ENCODE results near the gene HIF3A. TPM values are rescaled to one million over a fixed set of nuclear protein-coding genes. Genes with fewer than 3 reads are reported as not detected.

The HIF3A gene
- total RNA-seq, 1 experiment from 2014 or later = not detected

DNA sequence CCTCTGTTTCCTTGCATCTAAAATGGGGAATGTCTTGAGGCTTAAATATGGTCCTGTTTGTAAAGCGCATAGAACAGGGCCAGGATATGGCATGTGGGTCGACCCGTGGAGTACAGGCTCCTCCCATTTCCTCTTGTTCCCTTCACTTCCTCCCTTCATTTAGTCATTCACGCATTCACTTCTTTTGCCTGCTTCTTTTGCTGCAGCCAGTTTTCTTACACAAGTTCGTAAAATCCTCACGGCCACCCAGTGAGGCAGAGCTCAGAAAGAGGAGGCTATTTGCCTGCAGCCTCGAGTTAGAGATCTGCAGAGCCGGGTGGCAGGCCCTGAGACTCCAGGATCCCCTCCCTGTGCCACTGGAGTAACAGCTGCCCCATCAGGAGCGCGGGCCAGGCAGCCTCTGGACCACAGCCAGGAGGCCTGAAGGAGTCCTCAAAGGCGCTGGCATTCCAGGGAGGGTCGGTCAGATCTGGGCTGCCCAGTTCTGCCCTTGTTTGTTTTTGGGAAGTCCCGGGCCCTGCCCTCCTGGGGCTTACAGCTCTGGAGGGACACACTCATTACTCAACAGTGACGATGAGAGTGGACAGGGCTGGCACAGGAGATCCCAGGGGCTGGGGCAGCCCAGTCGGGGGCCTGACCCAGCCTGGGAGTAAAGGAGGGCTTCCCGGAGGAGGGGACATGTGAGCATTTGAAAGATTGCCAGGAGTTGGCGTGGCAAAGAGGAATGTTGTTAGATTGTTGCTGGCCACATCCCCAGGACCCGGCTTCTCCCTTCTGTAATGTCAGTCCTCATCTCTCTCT lies 54.6 kb downstream of the HIF3A start:
- peak; percentile 21 for DNase-seq
- Histone ChIP-seq H3K9ac (ENCODE audit: low read length) (no peak overlapping the region), H3K4me1 (ENCODE audit: insufficient read depth, low read length) (peaks cover 9% of the 10 kb centered on the region; the same call in 1 of the 2 replicates), H4K20me1 (ENCODE audit: low read length) (no peaks in the 10 kb centered on the region), H3F3A (ENCODE audit: low read length, unreplicated experiment) (no peaks in the 10 kb centered on the region), H3K27ac (ENCODE audit: low read length) (no peak overlapping the region), H3K4me2 (ENCODE audit: low read length) (0 out of 2 replicates have a peak overlapping the region, but pooled peaks have one; percentile 22), H3K27me3 (ENCODE audit: low read length) (no peaks in the 10 kb centered on the region), H2AFZ (ENCODE audit: low read length) (no peak overlapping the region), H3K9me3 (ENCODE audit: low read length) (no peaks in the 10 kb centered on the region), H3K79me2 (ENCODE audit: low read length) (peaks cover 60% of the 10 kb centered on the region), H3K4me3 (ENCODE audit: low read length) (no peak overlapping the region), H3K36me3 (ENCODE audit: low read depth, low read length) (peaks cover 13% of the 10 kb centered on the region), H3K9me2 (replicated peaks; ENCODE audit: low read length) (no peaks in the 10 kb centered on the region)
- no peak for ATAC-seq
- POLR2A ChIA-PET (ENCODE audit: unreplicated experiment) = no interaction called here
- TF ChIP-seq, protein P1, sequence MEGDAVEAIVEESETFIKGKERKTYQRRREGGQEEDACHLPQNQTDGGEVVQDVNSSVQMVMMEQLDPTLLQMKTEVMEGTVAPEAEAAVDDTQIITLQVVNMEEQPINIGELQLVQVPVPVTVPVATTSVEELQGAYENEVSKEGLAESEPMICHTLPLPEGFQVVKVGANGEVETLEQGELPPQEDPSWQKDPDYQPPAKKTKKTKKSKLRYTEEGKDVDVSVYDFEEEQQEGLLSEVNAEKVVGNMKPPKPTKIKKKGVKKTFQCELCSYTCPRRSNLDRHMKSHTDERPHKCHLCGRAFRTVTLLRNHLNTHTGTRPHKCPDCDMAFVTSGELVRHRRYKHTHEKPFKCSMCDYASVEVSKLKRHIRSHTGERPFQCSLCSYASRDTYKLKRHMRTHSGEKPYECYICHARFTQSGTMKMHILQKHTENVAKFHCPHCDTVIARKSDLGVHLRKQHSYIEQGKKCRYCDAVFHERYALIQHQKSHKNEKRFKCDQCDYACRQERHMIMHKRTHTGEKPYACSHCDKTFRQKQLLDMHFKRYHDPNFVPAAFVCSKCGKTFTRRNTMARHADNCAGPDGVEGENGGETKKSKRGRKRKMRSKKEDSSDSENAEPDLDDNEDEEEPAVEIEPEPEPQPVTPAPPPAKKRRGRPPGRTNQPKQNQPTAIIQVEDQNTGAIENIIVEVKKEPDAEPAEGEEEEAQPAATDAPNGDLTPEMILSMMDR (conservative IDR thresholded peaks at IDR 0.05; ENCODE audit: low read depth, low read length) = no peak
- no peak for TF ChIP-seq EZH2phosphoT487 (IDR thresholded peaks at IDR 0.05; ENCODE audit: borderline replicate concordance, low read length)
- no peak for TF ChIP-seq EZH2 (IDR thresholded peaks at IDR 0.05; ENCODE audit: low read length, unreplicated experiment)
- CTCF ChIA-PET = no interaction called here
- BruUV-seq (replicated peaks) = no TSS peak
- intact Hi-C loops (cut with micrococcal nuclease) = no loop called here

DNA sequence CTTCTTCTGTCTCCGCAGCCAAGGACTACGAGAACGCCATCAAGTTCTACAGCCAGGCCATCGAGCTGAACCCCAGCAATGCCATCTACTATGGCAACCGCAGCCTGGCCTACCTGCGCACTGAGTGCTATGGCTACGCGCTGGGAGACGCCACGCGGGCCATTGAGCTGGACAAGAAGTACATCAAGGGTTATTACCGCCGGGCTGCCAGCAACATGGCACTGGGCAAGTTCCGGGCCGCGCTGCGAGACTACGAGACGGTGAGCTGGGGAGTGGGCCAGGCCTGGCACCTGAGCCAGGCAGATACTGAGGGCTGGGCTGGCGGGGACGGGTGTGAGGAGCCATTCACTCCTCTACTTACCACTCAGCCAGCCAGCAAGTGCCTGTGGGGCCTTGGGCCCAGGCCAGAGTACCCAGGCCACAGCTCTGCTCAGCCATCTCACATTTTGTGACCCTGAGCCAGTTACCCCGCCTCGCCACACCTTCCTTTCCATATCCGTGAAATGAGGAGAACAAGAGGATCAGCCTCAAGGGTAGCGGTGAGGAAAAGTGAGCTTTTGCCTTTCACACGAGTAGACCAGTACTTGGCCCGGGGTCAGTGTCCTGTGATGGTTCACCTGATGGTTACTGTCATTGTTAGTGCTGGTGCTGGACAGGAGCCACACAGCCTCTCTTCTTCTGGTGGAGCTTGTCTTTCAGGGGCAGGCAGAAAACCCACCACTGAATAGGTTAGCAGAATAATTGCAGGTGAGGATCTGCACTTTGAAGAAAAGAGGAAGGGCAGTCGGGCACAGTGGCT lies 57.1 kb downstream of the HIF3A start:
- intact Hi-C loops (cut with micrococcal nuclease) = no loop called here
- Histone ChIP-seq H3K27me3 (ENCODE audit: low read length) (no peaks in the 10 kb centered on the region), H2AFZ (ENCODE audit: low read length) (no peak overlapping the region), H3K27ac (ENCODE audit: low read length) (no peak overlapping the region), H3K4me3 (ENCODE audit: low read length) (no peak overlapping the region), H3K9me3 (ENCODE audit: low read length) (no peaks in the 10 kb centered on the region), H3K4me2 (ENCODE audit: low read length) (no peak overlapping the region), H3K4me1 (ENCODE audit: insufficient read depth, low read length) (peaks cover 8% of the 10 kb centered on the region; the same call in 1 of the 2 replicates), H3K79me2 (ENCODE audit: low read length) (peaks cover 50% of the 10 kb centered on the region), H3K9me2 (replicated peaks; ENCODE audit: low read length) (no peaks in the 10 kb centered on the region), H4K20me1 (ENCODE audit: low read length) (no peaks in the 10 kb centered on the region), H3K9ac (ENCODE audit: low read length) (no peak overlapping the region), H3F3A (ENCODE audit: low read length, unreplicated experiment) (no peaks in the 10 kb centered on the region), H3K36me3 (ENCODE audit: low read depth, low read length) (peaks cover 11% of the 10 kb centered on the region)
- no peak for DNase-seq
- TF ChIP-seq EZH2phosphoT487 (IDR thresholded peaks at IDR 0.05; ENCODE audit: borderline replicate concordance, low read length) = no peak
- TF ChIP-seq EZH2 (IDR thresholded peaks at IDR 0.05; ENCODE audit: low read length, unreplicated experiment) = no peak
- TF ChIP-seq, protein P1 (conservative IDR thresholded peaks at IDR 0.05; ENCODE audit: low read depth, low read length) = no peak
- ATAC-seq = no peak
- BruUV-seq (replicated peaks) = no TSS peak
- ChIA-PET POLR2A (ENCODE audit: unreplicated experiment) (no interaction called here), CTCF (no interaction called here)
